MM.1S (cell line): Measurements from ENCODE around the gene ALKBH5.

Source experiments
- EZH2 ChIP-seq: fragments of 300-600 bp; sonication (generic); optimal IDR thresholded peaks from 2 replicates; pipeline ENCODE3; 2017; ENCODE audit warnings: low read depth, mild to moderate bottlenecking, antibody characterized with exemption, low read length, mixed read lengths
- EZH2phosphoT487 ChIP-seq: fragments of 300-600 bp; sonication (generic); IDR thresholded peaks from 2 replicates; pipeline ENCODE4 v1.6.1; 2018; ENCODE audit warnings: antibody characterized with exemption, low read length
- TF ChIP-seq, protein P1 (sequence below): fragments of 300-600 bp; sonication (generic); IDR thresholded peaks from 2 replicates; pipeline ENCODE4 v1.5.1; 2016; ENCODE audit warnings: antibody characterized with exemption, low read length, mixed read lengths

DNA sequence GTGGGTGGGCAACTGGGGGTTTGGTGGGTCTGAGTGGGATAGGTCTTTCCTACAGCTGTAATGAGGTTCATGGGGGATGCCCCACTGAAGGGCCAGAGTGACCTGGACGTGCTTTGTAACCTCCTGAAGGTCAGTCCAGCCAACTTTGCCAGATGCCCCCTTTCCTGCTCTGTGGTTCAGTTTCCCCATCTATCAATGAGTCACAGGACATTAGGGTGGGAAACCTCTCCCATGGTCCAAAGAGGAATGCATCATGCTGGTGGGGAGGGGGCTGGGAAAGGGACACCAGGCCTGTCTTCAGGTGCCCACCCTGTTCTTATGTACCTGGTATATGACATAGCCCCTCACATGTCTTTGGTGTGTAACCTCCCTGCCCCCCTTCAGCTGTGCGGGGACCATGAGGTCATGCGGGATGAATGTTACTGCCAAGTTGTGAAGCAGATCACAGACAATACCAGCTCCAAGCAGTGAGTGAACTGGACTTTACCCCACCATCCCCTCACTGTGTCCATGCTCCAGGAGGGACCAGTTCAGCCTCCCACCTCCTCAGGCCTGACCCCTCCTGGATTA is 24.0 kb upstream of the ALKBH5 start:
- TF ChIP-seq EZH2phosphoT487 (no peak), EZH2 (no peak)
- TF ChIP-seq, protein P1, sequence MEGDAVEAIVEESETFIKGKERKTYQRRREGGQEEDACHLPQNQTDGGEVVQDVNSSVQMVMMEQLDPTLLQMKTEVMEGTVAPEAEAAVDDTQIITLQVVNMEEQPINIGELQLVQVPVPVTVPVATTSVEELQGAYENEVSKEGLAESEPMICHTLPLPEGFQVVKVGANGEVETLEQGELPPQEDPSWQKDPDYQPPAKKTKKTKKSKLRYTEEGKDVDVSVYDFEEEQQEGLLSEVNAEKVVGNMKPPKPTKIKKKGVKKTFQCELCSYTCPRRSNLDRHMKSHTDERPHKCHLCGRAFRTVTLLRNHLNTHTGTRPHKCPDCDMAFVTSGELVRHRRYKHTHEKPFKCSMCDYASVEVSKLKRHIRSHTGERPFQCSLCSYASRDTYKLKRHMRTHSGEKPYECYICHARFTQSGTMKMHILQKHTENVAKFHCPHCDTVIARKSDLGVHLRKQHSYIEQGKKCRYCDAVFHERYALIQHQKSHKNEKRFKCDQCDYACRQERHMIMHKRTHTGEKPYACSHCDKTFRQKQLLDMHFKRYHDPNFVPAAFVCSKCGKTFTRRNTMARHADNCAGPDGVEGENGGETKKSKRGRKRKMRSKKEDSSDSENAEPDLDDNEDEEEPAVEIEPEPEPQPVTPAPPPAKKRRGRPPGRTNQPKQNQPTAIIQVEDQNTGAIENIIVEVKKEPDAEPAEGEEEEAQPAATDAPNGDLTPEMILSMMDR = no peak
